Measurements from ENCODE around the gene CNOT2.

Gene CNOT2

DNA sequence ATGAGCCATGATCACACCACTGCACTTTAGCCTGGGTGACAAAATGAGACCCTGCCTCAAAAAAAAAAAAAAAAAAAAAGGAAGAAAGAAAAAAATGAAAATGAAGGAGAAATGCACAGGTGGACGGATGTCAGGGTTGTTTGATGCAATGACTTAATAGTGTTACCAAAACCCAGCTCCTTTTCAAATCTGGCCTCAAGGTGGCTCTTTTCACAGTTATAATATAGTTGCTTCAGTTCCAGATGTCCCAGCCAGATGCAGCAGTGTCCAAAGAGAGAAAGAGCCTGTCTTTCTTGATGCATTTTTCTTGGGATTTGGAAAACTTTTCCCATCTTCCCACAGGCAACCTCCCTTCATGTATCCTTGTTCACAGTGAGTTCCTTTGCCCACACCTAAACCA lies 159.4 kb downstream of the CNOT2 start:
- DNase-seq (ENCODE audit: extremely low read depth in 1 of 2, low read depth in 1 of 2) = no peak

- DNase-seq (ENCODE audit: extremely low read depth in 1 of 2, low read depth in 1 of 2) = no peak
Observed at GRCh38 chr12:70403826-70404225, 160.6 kb downstream of the CNOT2 start.

Measured in activated CD8-positive, alpha-beta memory T cell treated with anti-CD3 and anti-CD28 coated beads for 1 hour (primary cell).